ENCODE data around the gene FLOT1. TPM values are rescaled to one million over a fixed set of nuclear protein-coding genes. Genes with fewer than 3 reads are reported as not detected.

Gene FLOT1
- total and polyA plus RNA-seq, 9 of the 15 experiments (the other 6 are each of a cell fraction or from before 2014, with no cell fraction given): 11.7 to 149 (median 118) TPM

DNA sequence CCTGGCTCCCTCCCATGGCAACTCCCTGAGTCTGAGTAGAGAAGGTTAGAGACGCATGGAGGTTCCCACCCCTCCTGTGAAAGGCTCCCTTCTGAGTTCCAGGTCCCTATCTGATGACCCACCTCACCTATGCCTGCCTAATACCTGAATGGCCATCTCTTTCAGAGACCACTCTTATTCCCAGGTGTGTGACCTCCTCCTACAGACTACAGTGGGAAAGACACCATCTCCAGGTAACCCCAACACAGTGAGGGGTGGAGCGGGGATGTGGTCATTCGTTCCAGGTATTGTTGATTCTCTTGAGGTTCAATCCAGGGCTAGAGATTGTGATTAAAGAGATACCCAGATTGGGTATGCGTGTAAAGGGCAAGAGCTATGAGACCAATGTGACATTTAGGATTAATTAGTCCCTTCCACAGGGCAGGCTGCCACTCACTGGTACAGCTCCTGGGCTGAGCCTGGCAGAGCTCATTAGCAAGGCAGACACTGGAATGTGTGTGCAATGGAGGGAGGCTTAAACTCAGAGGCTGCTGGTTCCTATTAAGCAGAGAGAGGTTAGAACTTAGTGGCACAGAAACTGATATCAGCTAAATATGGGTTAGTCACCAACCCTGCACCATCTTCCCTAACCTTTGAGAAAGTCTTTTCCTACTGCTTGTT lies 48.4 kb upstream of the FLOT1 start:
- Histone ChIP-seq H3K9me1 (ENCODE audit: control insufficient read depth, insufficient read depth, low read length) (no peaks in the 10 kb centered on the region), H3K4me2 (ENCODE audit: insufficient read depth, low read length) (no peak overlapping the region), H3K36me3 (ENCODE audit: control insufficient read depth, insufficient read depth, low read length) (no peaks in the 10 kb centered on the region), H3K4me1 (replicated peaks in 1 of 2; ENCODE audit: control insufficient read depth in 2 of 2, insufficient read depth in 2 of 2, low read length in 2 of 2) (peaks cover 18 to 33% of the 10 kb centered on the region in 2 experiments), H3K9me3 (replicated peaks; ENCODE audit: control insufficient read depth, insufficient read depth, low read depth, low read length) (no peaks in the 10 kb centered on the region), H3K4me3 (no peak overlapping the region), H3K9ac (ENCODE audit: insufficient read depth in 1 of 2, low read depth in 2 of 2, low read length in 2 of 2) (peak overlapping the region in 1 of 2 experiments; percentile 15; a peak in 1 of 4 replicates), H4K20me1 (replicated peaks; ENCODE audit: control insufficient read depth, insufficient read depth, low read length) (no peaks in the 10 kb centered on the region), H3K27ac (ENCODE audit: extremely low read depth, low read depth, low read length) (no peak overlapping the region), H2AFZ (ENCODE audit: low read depth, low read length) (no peak overlapping the region), H3K79me2 (ENCODE audit: control insufficient read depth, insufficient read depth, low read length) (no peaks in the 10 kb centered on the region), H3K27me3 (ENCODE audit: control insufficient read depth in 2 of 2, insufficient read depth in 2 of 2, low read length in 2 of 2) (no peaks in the 10 kb centered on the region)
- ChIA-PET CTCF (ENCODE audit: low intra/inter-chr PET ratio) (no interaction called here), POLR2A (interaction anchor here (0.5 to 1.6 kb wide), 5 partner anchors 9 to 59 kb away, joined by 3 to 6 read pairs (median 3); partner anchors contain the start of gene IER3)
- TF ChIP-seq RCOR1 (IDR thresholded peaks at IDR 0.05; ENCODE audit: borderline replicate concordance in 1 of 2, low read depth in 2 of 2, low read length in 2 of 2) (no peak), POLR2B (IDR thresholded peaks at IDR 0.05; ENCODE audit: low read depth, partially characterized antibody) (no peak), ZNF217 (CRISPR knock-in tag; IDR thresholded peaks at IDR 0.05) (no peak), NFYB (IDR thresholded peaks at IDR 0.05; ENCODE audit: extremely low read depth, insufficient read length) (no peak), RAD21 (CRISPR knock-in tag; conservative IDR thresholded peaks at IDR 0.05 in 1 of 2, IDR thresholded peaks at IDR 0.05 in 1 of 2) (peak in 1 of 2 experiments; percentile 16; a peak in 1 of 4 replicates), ZNF253 (CRISPR knock-in tag; conservative IDR thresholded peaks at IDR 0.05) (no peak), HDAC8 (tag; IDR thresholded peaks at IDR 0.05) (no peak), ZEB2 (IDR thresholded peaks at IDR 0.05) (0 out of 2 replicates have a peak, but pooled peaks have one; percentile 32), ZKSCAN1 (IDR thresholded peaks at IDR 0.05; ENCODE audit: low read depth, low read length) (no peak)
- TF ChIP-seq, protein P1, sequence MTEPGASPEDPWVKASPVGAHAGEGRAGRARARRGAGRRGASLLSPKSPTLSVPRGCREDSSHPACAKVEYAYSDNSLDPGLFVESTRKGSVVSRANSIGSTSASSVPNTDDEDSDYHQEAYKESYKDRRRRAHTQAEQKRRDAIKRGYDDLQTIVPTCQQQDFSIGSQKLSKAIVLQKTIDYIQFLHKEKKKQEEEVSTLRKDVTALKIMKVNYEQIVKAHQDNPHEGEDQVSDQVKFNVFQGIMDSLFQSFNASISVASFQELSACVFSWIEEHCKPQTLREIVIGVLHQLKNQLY (CRISPR knock-in tag; conservative IDR thresholded peaks at IDR 0.05): no peak
- TF ChIP-seq, protein P2, sequence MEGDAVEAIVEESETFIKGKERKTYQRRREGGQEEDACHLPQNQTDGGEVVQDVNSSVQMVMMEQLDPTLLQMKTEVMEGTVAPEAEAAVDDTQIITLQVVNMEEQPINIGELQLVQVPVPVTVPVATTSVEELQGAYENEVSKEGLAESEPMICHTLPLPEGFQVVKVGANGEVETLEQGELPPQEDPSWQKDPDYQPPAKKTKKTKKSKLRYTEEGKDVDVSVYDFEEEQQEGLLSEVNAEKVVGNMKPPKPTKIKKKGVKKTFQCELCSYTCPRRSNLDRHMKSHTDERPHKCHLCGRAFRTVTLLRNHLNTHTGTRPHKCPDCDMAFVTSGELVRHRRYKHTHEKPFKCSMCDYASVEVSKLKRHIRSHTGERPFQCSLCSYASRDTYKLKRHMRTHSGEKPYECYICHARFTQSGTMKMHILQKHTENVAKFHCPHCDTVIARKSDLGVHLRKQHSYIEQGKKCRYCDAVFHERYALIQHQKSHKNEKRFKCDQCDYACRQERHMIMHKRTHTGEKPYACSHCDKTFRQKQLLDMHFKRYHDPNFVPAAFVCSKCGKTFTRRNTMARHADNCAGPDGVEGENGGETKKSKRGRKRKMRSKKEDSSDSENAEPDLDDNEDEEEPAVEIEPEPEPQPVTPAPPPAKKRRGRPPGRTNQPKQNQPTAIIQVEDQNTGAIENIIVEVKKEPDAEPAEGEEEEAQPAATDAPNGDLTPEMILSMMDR (IDR thresholded peaks at IDR 0.05 in 2 of 3, conservative IDR thresholded peaks at IDR 0.05 in 1 of 3; ENCODE audit: insufficient read depth in 2 of 3, low read depth in 1 of 3, low read length in 3 of 3): peak in 2 of 3 experiments; percentile 11 to 12; a peak in 1 of 6 replicates
- TF ChIP-seq, protein P3, sequence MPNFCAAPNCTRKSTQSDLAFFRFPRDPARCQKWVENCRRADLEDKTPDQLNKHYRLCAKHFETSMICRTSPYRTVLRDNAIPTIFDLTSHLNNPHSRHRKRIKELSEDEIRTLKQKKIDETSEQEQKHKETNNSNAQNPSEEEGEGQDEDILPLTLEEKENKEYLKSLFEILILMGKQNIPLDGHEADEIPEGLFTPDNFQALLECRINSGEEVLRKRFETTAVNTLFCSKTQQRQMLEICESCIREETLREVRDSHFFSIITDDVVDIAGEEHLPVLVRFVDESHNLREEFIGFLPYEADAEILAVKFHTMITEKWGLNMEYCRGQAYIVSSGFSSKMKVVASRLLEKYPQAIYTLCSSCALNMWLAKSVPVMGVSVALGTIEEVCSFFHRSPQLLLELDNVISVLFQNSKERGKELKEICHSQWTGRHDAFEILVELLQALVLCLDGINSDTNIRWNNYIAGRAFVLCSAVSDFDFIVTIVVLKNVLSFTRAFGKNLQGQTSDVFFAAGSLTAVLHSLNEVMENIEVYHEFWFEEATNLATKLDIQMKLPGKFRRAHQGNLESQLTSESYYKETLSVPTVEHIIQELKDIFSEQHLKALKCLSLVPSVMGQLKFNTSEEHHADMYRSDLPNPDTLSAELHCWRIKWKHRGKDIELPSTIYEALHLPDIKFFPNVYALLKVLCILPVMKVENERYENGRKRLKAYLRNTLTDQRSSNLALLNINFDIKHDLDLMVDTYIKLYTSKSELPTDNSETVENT (CRISPR knock-in tag; IDR thresholded peaks at IDR 0.05): no peak
- no peak for FAIRE-seq
- intact Hi-C loops (cut with micrococcal nuclease): no loop called here
- in situ Hi-C loops (cut with MboI): no loop called here
- no TSS peak for BruUV-seq (replicated peaks)
- no peak; the same call in 2 of the 3 replicates for ATAC-seq
- no peak for DNase-seq (ENCODE audit: extremely low read depth in 1 of 4, low spot score in 3 of 4)
- WGBS (ENCODE audit: insufficient coverage, low coverage, missing lambda C conversion rate): 46% methylated on average over 4 of the region's 4 CpGs
